ENCODE measurements around the gene CCDC40. TPM values are rescaled to one million over a fixed set of nuclear protein-coding genes. Genes with fewer than 3 reads are reported as not detected.
A peak's percentile ranks its signal among the peaks of the same experiment; 100 is the strongest.

Gene CCDC40
- total RNA-seq, 1 donor from 2014 or later, result 5.4 TPM

- Histone ChIP-seq H3K27me3 (no peaks in the 10 kb centered on the region), H3K36me3 (no peaks in the 10 kb centered on the region), H3K27ac (no peak overlapping the region), H3K4me3 (no peak overlapping the region), H3K4me1 (peaks cover 2 to 6% of the 10 kb centered on the region in 2 donors), H3K9me3 (no peaks in the 10 kb centered on the region)
- no peak for TF ChIP-seq CTCF (IDR thresholded peaks at IDR 0.05)
- intact Hi-C loops (cut with DNase I), result no loop called here
- DNase-seq (ENCODE audit: low spot score in 2 of 2), result peak; percentile 28 to 67
Measured at GRCh38 chr17:79997011-79997660, 39.3 kb upstream of the CCDC40 start.

- TF ChIP-seq CTCF (IDR thresholded peaks at IDR 0.05), result no peak
- intact Hi-C loops (cut with DNase I), result no loop called here
- Histone ChIP-seq H3K27ac (no peak overlapping the region), H3K27me3 (no peaks in the 10 kb centered on the region), H3K36me3 (no peaks in the 10 kb centered on the region), H3K4me3 (no peak overlapping the region), H3K9me3 (no peaks in the 10 kb centered on the region), H3K4me1 (no peaks in the 10 kb centered on the region)
- no peak for DNase-seq (ENCODE audit: low spot score in 2 of 2)
Measured at GRCh38 chr17:80000136-80000535, 36.3 kb upstream of the CCDC40 start.

- DNase-seq (ENCODE audit: low spot score in 2 of 2), result no peak
- Histone ChIP-seq H3K4me1 (peaks cover 0 to 5% of the 10 kb centered on the region in 2 donors), H3K27me3 (no peaks in the 10 kb centered on the region), H3K9me3 (no peaks in the 10 kb centered on the region), H3K4me3 (no peak overlapping the region), H3K27ac (no peak overlapping the region), H3K36me3 (no peaks in the 10 kb centered on the region)
- TF ChIP-seq CTCF (IDR thresholded peaks at IDR 0.05), result no peak
- intact Hi-C loops (cut with DNase I), result no loop called here
Measured at GRCh38 chr17:80000981-80001775, 35.3 kb upstream of the CCDC40 start.

GRCh38 chr17:80002070-80002641 lies 34.3 kb upstream of the CCDC40 start:
- TF ChIP-seq CTCF (IDR thresholded peaks at IDR 0.05), result no peak
- no peak overlapping the region for H3K4me3 ChIP-seq
- H3K36me3 ChIP-seq, result no peaks in the 10 kb centered on the region
- DNase-seq (ENCODE audit: low spot score in 2 of 2), result no peak
- no peak overlapping the region for H3K27ac ChIP-seq
- intact Hi-C loops (cut with DNase I), result no loop called here
- peaks cover 0 to 5% of the 10 kb centered on the region in 2 donors for H3K4me1 ChIP-seq
- H3K27me3 ChIP-seq, result no peaks in the 10 kb centered on the region
- H3K9me3 ChIP-seq, result no peaks in the 10 kb centered on the region

- Histone ChIP-seq H3K4me1 (peaks cover 0 to 5% of the 10 kb centered on the region in 2 donors), H3K4me3 (no peak overlapping the region), H3K27ac (no peak overlapping the region), H3K27me3 (no peaks in the 10 kb centered on the region), H3K9me3 (no peaks in the 10 kb centered on the region), H3K36me3 (no peaks in the 10 kb centered on the region)
- no peak for DNase-seq (ENCODE audit: low spot score in 2 of 2)
- intact Hi-C loops (cut with DNase I), result no loop called here
- no peak for TF ChIP-seq CTCF (IDR thresholded peaks at IDR 0.05)
Measured at GRCh38 chr17:80002690-80003490, 33.6 kb upstream of the CCDC40 start.
